KMS-11 (cell line): ENCODE results near the gene PHPT1.

Source experiments
- H2AFZ ChIP-seq: fragments of 200-600 bp; sonication (generic); 2 replicates; pipeline ENCODE4 v1.6.1; 2016; ENCODE audit warnings: antibody characterized with exemption, mixed run types, low read depth
- H3K27ac ChIP-seq: fragments of 200-600 bp; sonication (generic); 2 replicates; pipeline ENCODE4 v1.6.1; 2016; ENCODE audit warnings: mild to moderate bottlenecking, mixed run types
- H3K27me3 ChIP-seq: fragments of 200-600 bp; sonication (generic); 2 replicates; pipeline ENCODE4 v1.6.1; 2017; ENCODE audit warnings: mild to moderate bottlenecking, low read depth, mixed run types, moderate library complexity; ENCODE audit not compliant: insufficient read depth
- H3K36me3 ChIP-seq: fragments of 200-600 bp; sonication (generic); 2 replicates; pipeline ENCODE4 v1.6.1; 2017; ENCODE audit warnings: mild to moderate bottlenecking, mixed run types; ENCODE audit not compliant: insufficient read depth
- H3K4me1 ChIP-seq: fragments of 200-600 bp; sonication (generic); 2 replicates; pipeline ENCODE4 v1.6.1; 2016; ENCODE audit warnings: mild to moderate bottlenecking, low read depth, mixed run types; ENCODE audit not compliant: poor library complexity, severe bottlenecking
- H3K4me2 ChIP-seq: fragments of 200-600 bp; sonication (generic); 2 replicates; pipeline ENCODE4 v1.7.0; 2016; ENCODE audit warnings: mild to moderate bottlenecking, mixed run types
- H3K4me3 ChIP-seq: fragments of 200-600 bp; sonication (generic); IDR thresholded peaks from 2 replicates; pipeline ENCODE4 v1.6.1; 2017; ENCODE audit warnings: low read depth, low read length, mixed read lengths; ENCODE audit not compliant: insufficient read depth
- H3K79me2 ChIP-seq: fragments of 200-600 bp; sonication (generic); 2 replicates; pipeline ENCODE4 v1.6.1; 2016; ENCODE audit warnings: low read depth, mixed run types; ENCODE audit not compliant: insufficient read depth
- H3K9ac ChIP-seq: fragments of 200-600 bp; sonication (generic); 2 replicates; pipeline ENCODE4 v1.6.1; 2016; ENCODE audit warnings: mild to moderate bottlenecking, mixed run types
- H4K20me1 ChIP-seq: fragments of 200-600 bp; sonication (generic); 2 replicates; pipeline ENCODE4 v1.6.1; 2016; ENCODE audit warnings: mild to moderate bottlenecking, mixed run types; ENCODE audit not compliant: insufficient read depth
- TF ChIP-seq, protein P1 (sequence below): fragments of 200-600 bp; sonication (generic); conservative IDR thresholded peaks from 2 replicates; pipeline ENCODE4 v1.6.1; 2017; ENCODE audit warnings: low read depth, mild to moderate bottlenecking, antibody characterized with exemption, low read length, moderate library complexity, mixed read lengths

Gene PHPT1

GRCh38 chr9:136852664-136853595 is 3.7 kb downstream of the PHPT1 start:
- Histone ChIP-seq H4K20me1 (no peaks in the 10 kb centered on the region), H3K36me3 (no peaks in the 10 kb centered on the region), H3K4me2 (no peak overlapping the region), H3K79me2 (no peaks in the 10 kb centered on the region), H3K4me3 (no peak overlapping the region), H3K4me1 (peaks cover 2% of the 10 kb centered on the region), H2AFZ (no peak overlapping the region), H3K27me3 (no peaks in the 10 kb centered on the region), H3K9ac (no peak overlapping the region), H3K27ac (no peak overlapping the region)
- TF ChIP-seq, protein P1, sequence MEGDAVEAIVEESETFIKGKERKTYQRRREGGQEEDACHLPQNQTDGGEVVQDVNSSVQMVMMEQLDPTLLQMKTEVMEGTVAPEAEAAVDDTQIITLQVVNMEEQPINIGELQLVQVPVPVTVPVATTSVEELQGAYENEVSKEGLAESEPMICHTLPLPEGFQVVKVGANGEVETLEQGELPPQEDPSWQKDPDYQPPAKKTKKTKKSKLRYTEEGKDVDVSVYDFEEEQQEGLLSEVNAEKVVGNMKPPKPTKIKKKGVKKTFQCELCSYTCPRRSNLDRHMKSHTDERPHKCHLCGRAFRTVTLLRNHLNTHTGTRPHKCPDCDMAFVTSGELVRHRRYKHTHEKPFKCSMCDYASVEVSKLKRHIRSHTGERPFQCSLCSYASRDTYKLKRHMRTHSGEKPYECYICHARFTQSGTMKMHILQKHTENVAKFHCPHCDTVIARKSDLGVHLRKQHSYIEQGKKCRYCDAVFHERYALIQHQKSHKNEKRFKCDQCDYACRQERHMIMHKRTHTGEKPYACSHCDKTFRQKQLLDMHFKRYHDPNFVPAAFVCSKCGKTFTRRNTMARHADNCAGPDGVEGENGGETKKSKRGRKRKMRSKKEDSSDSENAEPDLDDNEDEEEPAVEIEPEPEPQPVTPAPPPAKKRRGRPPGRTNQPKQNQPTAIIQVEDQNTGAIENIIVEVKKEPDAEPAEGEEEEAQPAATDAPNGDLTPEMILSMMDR, result no peak

DNA sequence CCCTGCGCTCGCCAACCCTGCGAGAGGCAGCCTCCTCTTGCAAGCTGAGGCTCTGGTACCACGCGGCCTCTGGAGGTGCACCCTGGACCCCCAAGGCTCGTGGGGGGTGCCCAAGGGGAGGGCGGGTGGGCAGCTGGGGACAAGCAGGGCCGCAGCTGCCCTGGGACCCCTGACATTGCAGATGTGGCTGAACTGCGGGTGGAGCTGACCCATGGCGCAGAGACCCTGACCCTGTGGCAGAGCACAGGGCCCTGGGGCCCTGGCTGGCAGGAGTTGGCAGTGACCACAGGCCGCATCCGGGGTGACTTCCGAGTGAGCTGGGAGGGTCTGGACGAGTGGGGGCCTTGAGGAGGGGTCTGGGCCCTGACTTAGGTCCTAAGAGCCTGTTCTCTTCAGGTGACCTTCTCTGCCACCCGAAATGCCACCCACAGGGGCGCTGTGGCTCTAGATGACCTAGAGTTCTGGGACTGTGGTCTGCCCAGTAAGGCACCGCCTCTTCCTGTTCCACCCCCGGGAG is 4.4 kb downstream of the PHPT1 start:
- H3K4me1 ChIP-seq, result peaks cover 2% of the 10 kb centered on the region
- no peak overlapping the region for H3K4me2 ChIP-seq
- H2AFZ ChIP-seq, result no peak overlapping the region
- no peak overlapping the region for H3K4me3 ChIP-seq
- no peak overlapping the region for H3K27ac ChIP-seq
- H4K20me1 ChIP-seq, result no peaks in the 10 kb centered on the region
- H3K36me3 ChIP-seq, result no peaks in the 10 kb centered on the region
- no peak overlapping the region for H3K9ac ChIP-seq
- H3K27me3 ChIP-seq, result no peaks in the 10 kb centered on the region
- TF ChIP-seq, protein P1, result no peak
- no peaks in the 10 kb centered on the region for H3K79me2 ChIP-seq

- TF ChIP-seq, protein P1, result no peak
Measured at GRCh38 chr9:136854113-136854841, 5.1 kb downstream of the PHPT1 start.

DNA sequence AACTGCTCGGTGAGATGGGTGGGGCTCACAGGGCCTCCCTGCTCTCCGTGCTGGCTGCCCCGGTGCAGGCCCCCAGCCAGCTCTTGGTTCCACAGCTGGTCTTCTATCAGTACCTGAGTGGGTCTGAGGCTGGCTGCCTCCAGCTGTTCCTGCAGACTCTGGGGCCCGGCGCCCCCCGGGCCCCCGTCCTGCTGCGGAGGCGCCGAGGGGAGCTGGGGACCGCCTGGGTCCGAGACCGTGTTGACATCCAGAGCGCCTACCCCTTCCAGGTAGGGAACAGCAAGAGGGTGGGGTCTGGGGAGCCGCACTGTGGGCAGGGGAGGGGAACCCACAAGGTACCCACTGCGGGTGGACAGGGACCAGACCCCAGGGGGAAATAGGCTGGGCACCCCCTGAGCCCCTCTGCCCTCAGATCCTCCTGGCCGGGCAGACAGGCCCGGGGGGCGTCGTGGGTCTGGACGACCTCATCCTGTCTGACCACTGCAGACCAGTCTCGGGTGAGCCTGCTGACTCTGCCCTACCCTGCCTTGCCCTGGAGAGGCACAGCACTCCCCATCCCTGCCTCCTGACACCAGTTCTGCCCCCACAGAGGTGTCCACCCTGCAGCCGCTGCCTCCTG is 5.7 kb downstream of the PHPT1 start:
- Histone ChIP-seq H4K20me1 (no peaks in the 10 kb centered on the region), H3K9ac (no peak overlapping the region)
- TF ChIP-seq, protein P1, result no peak

More at GRCh38 chr9:136854113-136854841, 5.1 kb downstream of the PHPT1 start:
- Histone ChIP-seq H3K9ac (no peak overlapping the region), H3K4me3 (no peak overlapping the region), H3K27me3 (no peaks in the 10 kb centered on the region), H3K36me3 (no peaks in the 10 kb centered on the region), H4K20me1 (no peaks in the 10 kb centered on the region), H2AFZ (no peak overlapping the region), H3K27ac (no peak overlapping the region), H3K4me2 (no peak overlapping the region), H3K4me1 (peaks cover 2% of the 10 kb centered on the region), H3K79me2 (no peaks in the 10 kb centered on the region)

More for the DNA sequence above, 5.7 kb downstream of the PHPT1 start:
- Histone ChIP-seq H3K4me3 (no peak overlapping the region), H3K4me2 (no peak overlapping the region), H3K4me1 (no peaks in the 10 kb centered on the region), H2AFZ (no peak overlapping the region), H3K27me3 (no peaks in the 10 kb centered on the region), H3K27ac (no peak overlapping the region), H3K36me3 (no peaks in the 10 kb centered on the region), H3K79me2 (no peaks in the 10 kb centered on the region)
